ENCODE results near the gene INPP4B.

INPP4B gene

GRCh38 chr4:142550965-142551364 lies 295.1 kb downstream of the INPP4B start:
- Histone ChIP-seq H3K23ac (ENCODE audit: low read length in 2 of 2) (no peak overlapping the region), H3K4ac (ENCODE audit: low read depth in 1 of 2, low read length in 2 of 2) (no peak overlapping the region), H3K79me1 (replicated peaks; ENCODE audit: low read length, poor library complexity, severe bottlenecking) (no peaks in the 10 kb centered on the region), H3K9me3 (ENCODE audit: control insufficient read depth, low read length) (no peaks in the 10 kb centered on the region), H2BK15ac (ENCODE audit: low read depth, poor library complexity, severe bottlenecking) (no peak overlapping the region), H3K4me1 (ENCODE audit: control insufficient read depth, insufficient read depth, low read depth, low read length) (peaks cover 5% of the 10 kb centered on the region), H2BK12ac (ENCODE audit: low read length in 2 of 2) (no peak overlapping the region), H3K18ac (ENCODE audit: low read depth in 1 of 2, low read length in 2 of 2) (no peak overlapping the region), H3K9ac (ENCODE audit: low read length) (no peak overlapping the region), H3K4me2 (ENCODE audit: low read length, poor library complexity, severe bottlenecking) (no peak overlapping the region), H3K27ac (ENCODE audit: low read length, poor library complexity, severe bottlenecking) (no peak overlapping the region), H3K27me3 (ENCODE audit: control insufficient read depth in 1 of 2, insufficient read depth in 1 of 2, low read length in 2 of 2) (no peaks in the 10 kb centered on the region), H2AK5ac (ENCODE audit: low read length, severe bottlenecking) (peak overlapping the region; percentile 9), H4K8ac (ENCODE audit: low read length) (no peak overlapping the region), H2AFZ (ENCODE audit: low read depth, low read length) (no peak overlapping the region), H3K14ac (ENCODE audit: low read length in 2 of 2) (no peak overlapping the region), H2BK120ac (ENCODE audit: low read depth, low read length) (no peak overlapping the region), H4K91ac (ENCODE audit: low read length) (no peak overlapping the region), H2BK5ac (ENCODE audit: low read depth, low read length, poor library complexity, severe bottlenecking) (no peak overlapping the region), H3K36me3 (ENCODE audit: control insufficient read depth in 1 of 2, insufficient read depth in 2 of 2, low read depth in 1 of 2, low read length in 2 of 2) (no peaks in the 10 kb centered on the region), H3K4me3 (ENCODE audit: insufficient read depth in 1 of 2, low read depth in 1 of 2, low read length in 2 of 2) (no peak overlapping the region)
- no peak for DNase-seq
- 38% methylated on average over 4 of the region's 5 CpGs for WGBS

DNA sequence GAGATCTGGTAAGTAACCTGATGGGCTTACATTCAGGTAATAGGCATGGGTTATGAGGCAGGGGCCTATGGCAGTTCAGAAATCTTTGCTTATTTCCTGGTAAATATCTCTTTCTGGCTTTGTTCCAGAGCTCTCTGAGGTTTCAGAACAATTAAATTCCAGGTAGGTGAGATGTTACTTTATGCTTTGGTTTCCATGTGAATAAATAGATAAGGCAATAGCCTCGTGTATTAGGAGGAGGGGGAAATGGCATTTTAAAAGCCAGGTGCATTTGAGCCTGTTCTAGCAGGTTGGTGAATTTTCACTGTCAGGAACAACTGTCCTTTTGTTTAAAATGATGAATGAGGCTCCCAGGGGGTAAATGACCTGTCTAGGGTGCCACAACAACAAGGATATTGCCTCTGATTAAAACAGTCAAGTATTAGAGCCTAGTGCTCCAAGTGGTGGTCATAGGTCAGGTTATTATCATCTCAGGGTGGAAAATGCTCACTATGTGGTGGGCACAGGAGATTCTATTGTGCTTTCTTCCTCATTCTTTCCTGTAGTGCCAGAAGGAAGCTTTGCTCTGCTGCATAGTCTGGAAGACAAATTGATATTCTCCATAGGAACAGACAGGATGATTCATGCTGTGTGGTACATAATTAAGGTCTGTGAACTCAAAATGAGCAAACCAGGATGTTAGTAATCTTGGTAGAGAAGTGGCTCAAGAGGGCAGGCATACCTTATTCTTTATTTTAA lies 296.2 kb downstream of the INPP4B start:
- Histone ChIP-seq H3K36me3 (ENCODE audit: control insufficient read depth in 1 of 2, insufficient read depth in 2 of 2, low read depth in 1 of 2, low read length in 2 of 2) (no peaks in the 10 kb centered on the region), H2BK120ac (ENCODE audit: low read depth, low read length) (no peak overlapping the region), H3K23ac (ENCODE audit: low read length in 2 of 2) (no peak overlapping the region), H2BK12ac (ENCODE audit: low read length in 2 of 2) (no peak overlapping the region), H3K9me3 (ENCODE audit: control insufficient read depth, low read length) (no peaks in the 10 kb centered on the region), H3K4me1 (ENCODE audit: control insufficient read depth, insufficient read depth, low read depth, low read length) (peaks cover 5% of the 10 kb centered on the region), H2BK15ac (ENCODE audit: low read depth, poor library complexity, severe bottlenecking) (no peak overlapping the region), H2BK5ac (ENCODE audit: low read depth, low read length, poor library complexity, severe bottlenecking) (no peak overlapping the region), H3K4me3 (ENCODE audit: insufficient read depth in 1 of 2, low read depth in 1 of 2, low read length in 2 of 2) (no peak overlapping the region), H3K18ac (ENCODE audit: low read depth in 1 of 2, low read length in 2 of 2) (no peak overlapping the region), H3K79me1 (replicated peaks; ENCODE audit: low read length, poor library complexity, severe bottlenecking) (no peaks in the 10 kb centered on the region), H3K27ac (ENCODE audit: low read length, poor library complexity, severe bottlenecking) (peak overlapping the region; percentile 88), H4K8ac (ENCODE audit: low read length) (no peak overlapping the region), H3K27me3 (ENCODE audit: control insufficient read depth in 1 of 2, insufficient read depth in 1 of 2, low read length in 2 of 2) (no peaks in the 10 kb centered on the region), H2AK5ac (ENCODE audit: low read length, severe bottlenecking) (peak overlapping the region; percentile 37), H3K14ac (ENCODE audit: low read length in 2 of 2) (no peak overlapping the region), H3K4me2 (ENCODE audit: low read length, poor library complexity, severe bottlenecking) (peak overlapping the region; percentile 49), H4K91ac (ENCODE audit: low read length) (no peak overlapping the region), H3K4ac (ENCODE audit: low read depth in 1 of 2, low read length in 2 of 2) (no peak overlapping the region), H3K9ac (ENCODE audit: low read length) (peak overlapping the region; percentile 20), H2AFZ (ENCODE audit: low read depth, low read length) (no peak overlapping the region)
- peak; percentile 43 for DNase-seq
- WGBS: 29% methylated on average over 1 of the region's 1 CpG

DNA sequence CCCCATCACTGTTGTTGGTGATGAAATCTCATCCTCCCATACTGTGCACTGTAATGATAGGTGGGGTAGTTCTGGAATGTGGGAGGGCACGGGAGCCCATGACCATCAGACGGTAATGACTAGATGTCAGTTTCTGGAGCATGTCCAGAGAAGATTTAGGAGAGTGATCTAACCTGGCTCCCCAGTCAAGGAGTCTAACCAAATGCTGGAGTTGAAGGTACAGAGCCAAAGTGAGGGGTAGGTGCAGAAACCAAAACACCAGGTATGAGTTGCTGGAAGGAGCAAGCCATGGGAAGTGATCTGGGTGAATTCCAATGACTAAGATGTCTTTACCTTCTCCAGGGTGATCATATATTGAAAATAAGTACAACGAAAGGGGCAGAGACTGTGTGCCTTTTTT lies 296.9 kb downstream of the INPP4B start:
- Histone ChIP-seq H3K27ac (ENCODE audit: low read length, poor library complexity, severe bottlenecking) (peak overlapping the region; percentile 88), H4K91ac (ENCODE audit: low read length) (no peak overlapping the region), H2BK15ac (ENCODE audit: low read depth, poor library complexity, severe bottlenecking) (no peak overlapping the region), H2AFZ (ENCODE audit: low read depth, low read length) (no peak overlapping the region), H3K4me2 (ENCODE audit: low read length, poor library complexity, severe bottlenecking) (no peak overlapping the region), H3K18ac (ENCODE audit: low read depth in 1 of 2, low read length in 2 of 2) (no peak overlapping the region), H2BK12ac (ENCODE audit: low read length in 2 of 2) (no peak overlapping the region), H3K14ac (ENCODE audit: low read length in 2 of 2) (no peak overlapping the region), H3K4me1 (ENCODE audit: control insufficient read depth, insufficient read depth, low read depth, low read length) (peaks cover 5% of the 10 kb centered on the region), H3K4ac (ENCODE audit: low read depth in 1 of 2, low read length in 2 of 2) (no peak overlapping the region), H3K79me1 (replicated peaks; ENCODE audit: low read length, poor library complexity, severe bottlenecking) (no peaks in the 10 kb centered on the region), H2BK5ac (ENCODE audit: low read depth, low read length, poor library complexity, severe bottlenecking) (peak overlapping the region; percentile 24), H3K36me3 (ENCODE audit: control insufficient read depth in 1 of 2, insufficient read depth in 2 of 2, low read depth in 1 of 2, low read length in 2 of 2) (no peaks in the 10 kb centered on the region), H3K4me3 (ENCODE audit: insufficient read depth in 1 of 2, low read depth in 1 of 2, low read length in 2 of 2) (no peak overlapping the region), H3K9ac (ENCODE audit: low read length) (no peak overlapping the region), H2AK5ac (ENCODE audit: low read length, severe bottlenecking) (peak overlapping the region; percentile 94), H3K23ac (ENCODE audit: low read length in 2 of 2) (no peak overlapping the region), H3K9me3 (ENCODE audit: control insufficient read depth, low read length) (no peaks in the 10 kb centered on the region), H2BK120ac (ENCODE audit: low read depth, low read length) (no peak overlapping the region), H4K8ac (ENCODE audit: low read length) (no peak overlapping the region), H3K27me3 (ENCODE audit: control insufficient read depth in 1 of 2, insufficient read depth in 1 of 2, low read length in 2 of 2) (no peaks in the 10 kb centered on the region)
- DNase-seq: no peak
- 87% methylated on average over 2 of the region's 3 CpGs for WGBS

- no peak overlapping the region for H2BK5ac ChIP-seq (ENCODE audit: low read depth, low read length, poor library complexity, severe bottlenecking)
- no CpG with 5 or more reads among the region's 1 CpG for WGBS
- H3K9ac ChIP-seq (ENCODE audit: low read length): no peak overlapping the region
- H2BK15ac ChIP-seq (ENCODE audit: low read depth, poor library complexity, severe bottlenecking): no peak overlapping the region
- no peak overlapping the region for H3K23ac ChIP-seq (ENCODE audit: low read length in 2 of 2)
- H3K14ac ChIP-seq (ENCODE audit: low read length in 2 of 2): no peak overlapping the region
- DNase-seq: no peak
- H3K4me2 ChIP-seq (ENCODE audit: low read length, poor library complexity, severe bottlenecking): no peak overlapping the region
- H4K8ac ChIP-seq (ENCODE audit: low read length): no peak overlapping the region
- H3K4ac ChIP-seq (ENCODE audit: low read depth in 1 of 2, low read length in 2 of 2): no peak overlapping the region
- H3K4me1 ChIP-seq (ENCODE audit: control insufficient read depth, insufficient read depth, low read depth, low read length): peaks cover 5% of the 10 kb centered on the region
- H2BK120ac ChIP-seq (ENCODE audit: low read depth, low read length): no peak overlapping the region
- H2AFZ ChIP-seq (ENCODE audit: low read depth, low read length): no peak overlapping the region
- no peaks in the 10 kb centered on the region for H3K27me3 ChIP-seq (ENCODE audit: control insufficient read depth in 1 of 2, insufficient read depth in 1 of 2, low read length in 2 of 2)
- no peak overlapping the region for H2BK12ac ChIP-seq (ENCODE audit: low read length in 2 of 2)
- H3K4me3 ChIP-seq (ENCODE audit: insufficient read depth in 1 of 2, low read depth in 1 of 2, low read length in 2 of 2): no peak overlapping the region
- no peaks in the 10 kb centered on the region for H3K79me1 ChIP-seq (replicated peaks; ENCODE audit: low read length, poor library complexity, severe bottlenecking)
- H3K27ac ChIP-seq (ENCODE audit: low read length, poor library complexity, severe bottlenecking): no peak overlapping the region
- H3K36me3 ChIP-seq (ENCODE audit: control insufficient read depth in 1 of 2, insufficient read depth in 2 of 2, low read depth in 1 of 2, low read length in 2 of 2): no peaks in the 10 kb centered on the region
- H4K91ac ChIP-seq (ENCODE audit: low read length): no peak overlapping the region
- no peak overlapping the region for H3K18ac ChIP-seq (ENCODE audit: low read depth in 1 of 2, low read length in 2 of 2)
- H2AK5ac ChIP-seq (ENCODE audit: low read length, severe bottlenecking): no peak overlapping the region
- no peaks in the 10 kb centered on the region for H3K9me3 ChIP-seq (ENCODE audit: control insufficient read depth, low read length)
These were observed 297.6 kb downstream of the INPP4B start for GRCh38 chr4:142548491-142548890.

All from mesenchymal stem cell (in vitro differentiated cells and primary cell).